ENCODE results near the gene SHH.

DNA sequence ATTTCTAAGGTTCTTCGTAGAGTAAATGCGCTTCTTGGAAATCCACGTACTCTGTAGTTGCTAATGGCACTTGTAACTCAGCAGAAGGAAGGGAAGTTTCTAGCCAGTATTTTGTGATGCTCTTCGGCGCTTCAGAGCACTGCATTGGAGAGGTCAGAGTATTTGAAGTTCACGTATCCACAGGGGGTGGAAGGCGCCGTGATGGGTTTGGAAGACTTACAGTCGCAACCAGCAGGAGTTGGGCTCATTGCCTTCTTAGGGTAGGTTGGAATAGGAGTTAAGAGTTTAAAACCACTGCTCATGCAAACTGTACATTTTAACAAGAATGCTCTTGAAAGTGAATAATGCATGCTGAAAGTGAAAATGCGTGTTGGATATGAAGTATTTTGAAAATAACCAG lies 49.1 kb downstream of the SHH start:
- TF ChIP-seq, protein P1, sequence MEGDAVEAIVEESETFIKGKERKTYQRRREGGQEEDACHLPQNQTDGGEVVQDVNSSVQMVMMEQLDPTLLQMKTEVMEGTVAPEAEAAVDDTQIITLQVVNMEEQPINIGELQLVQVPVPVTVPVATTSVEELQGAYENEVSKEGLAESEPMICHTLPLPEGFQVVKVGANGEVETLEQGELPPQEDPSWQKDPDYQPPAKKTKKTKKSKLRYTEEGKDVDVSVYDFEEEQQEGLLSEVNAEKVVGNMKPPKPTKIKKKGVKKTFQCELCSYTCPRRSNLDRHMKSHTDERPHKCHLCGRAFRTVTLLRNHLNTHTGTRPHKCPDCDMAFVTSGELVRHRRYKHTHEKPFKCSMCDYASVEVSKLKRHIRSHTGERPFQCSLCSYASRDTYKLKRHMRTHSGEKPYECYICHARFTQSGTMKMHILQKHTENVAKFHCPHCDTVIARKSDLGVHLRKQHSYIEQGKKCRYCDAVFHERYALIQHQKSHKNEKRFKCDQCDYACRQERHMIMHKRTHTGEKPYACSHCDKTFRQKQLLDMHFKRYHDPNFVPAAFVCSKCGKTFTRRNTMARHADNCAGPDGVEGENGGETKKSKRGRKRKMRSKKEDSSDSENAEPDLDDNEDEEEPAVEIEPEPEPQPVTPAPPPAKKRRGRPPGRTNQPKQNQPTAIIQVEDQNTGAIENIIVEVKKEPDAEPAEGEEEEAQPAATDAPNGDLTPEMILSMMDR (IDR thresholded peaks at IDR 0.05) = no peak
- no peak for TF ChIP-seq POLR2A (IDR thresholded peaks at IDR 0.05)
- no peak for TF ChIP-seq EP300 (IDR thresholded peaks at IDR 0.05)

Measured in tibial nerve (tissue), 4 donors.